AG04449 (cell line): ENCODE results near the gene GAPDHS.

Experiments used
- CTCF ChIA-PET: fragments of 350-600 bp; formaldehyde crosslinking; extraction: SDS; loops from one replicate; lab custom pipeline; 2021; ENCODE audit warnings: antibody characterized with exemption; lab: Yijun Ruan, JAX
- POLR2A ChIA-PET: fragments of 400-600, 350-600 bp; formaldehyde crosslinking; extraction: SDS; loops from one replicate; lab custom pipeline; 2020; ENCODE audit warnings: antibody characterized with exemption, inconsistent platforms; lab: Yijun Ruan, JAX
- DNase-seq: peaks from one replicate; pipeline ENCODE4 v3.0.0-alpha.2; 2010; ENCODE audit warnings: low read depth, low spot score
- H3K4me3 ChIP-seq: 2 replicates; pipeline ENCODE4 v1.5.1; 2011; ENCODE audit warnings: low read depth, mild to moderate bottlenecking, control low read depth, low read length
- TF ChIP-seq, protein P1 (sequence below): IDR thresholded peaks from one replicate; pipeline ENCODE4 v1.5.1; 2011; ENCODE audit warnings: mild to moderate bottlenecking, moderate library complexity, low read length, control low read depth, inconsistent platforms; ENCODE audit not compliant: insufficient read depth; ENCODE audit errors: missing control alignments

Gene GAPDHS

DNA sequence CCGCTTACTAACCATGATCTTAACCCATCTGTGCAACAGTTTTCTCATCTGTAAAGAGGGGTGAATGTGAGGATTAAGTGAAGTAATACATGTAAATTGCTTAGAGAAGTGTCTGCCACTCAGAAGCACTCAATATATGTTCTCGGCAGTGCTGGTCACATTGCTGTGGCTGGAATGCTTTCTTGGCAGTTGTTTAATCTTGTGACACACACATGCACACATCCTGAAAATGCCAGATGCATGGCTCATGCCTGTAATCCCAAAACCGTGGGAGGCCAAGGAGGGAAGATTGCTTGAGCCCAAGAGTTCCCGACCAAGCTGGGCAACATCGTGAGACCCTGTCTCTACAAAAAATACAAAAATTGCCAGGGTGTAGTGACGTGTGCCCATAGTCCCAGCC is 14.9 kb upstream of the GAPDHS start:
- peak; percentile 90 for DNase-seq
- no peak overlapping the region for H3K4me3 ChIP-seq
- POLR2A ChIA-PET: no interaction called here
- CTCF ChIA-PET: interaction anchor here (0.9 to 8.5 kb wide), 3 partner anchors 9 to 31 kb away, joined by 4 to 42 read pairs (median 27); no protein-coding TSS in a partner anchor
- TF ChIP-seq, protein P1, sequence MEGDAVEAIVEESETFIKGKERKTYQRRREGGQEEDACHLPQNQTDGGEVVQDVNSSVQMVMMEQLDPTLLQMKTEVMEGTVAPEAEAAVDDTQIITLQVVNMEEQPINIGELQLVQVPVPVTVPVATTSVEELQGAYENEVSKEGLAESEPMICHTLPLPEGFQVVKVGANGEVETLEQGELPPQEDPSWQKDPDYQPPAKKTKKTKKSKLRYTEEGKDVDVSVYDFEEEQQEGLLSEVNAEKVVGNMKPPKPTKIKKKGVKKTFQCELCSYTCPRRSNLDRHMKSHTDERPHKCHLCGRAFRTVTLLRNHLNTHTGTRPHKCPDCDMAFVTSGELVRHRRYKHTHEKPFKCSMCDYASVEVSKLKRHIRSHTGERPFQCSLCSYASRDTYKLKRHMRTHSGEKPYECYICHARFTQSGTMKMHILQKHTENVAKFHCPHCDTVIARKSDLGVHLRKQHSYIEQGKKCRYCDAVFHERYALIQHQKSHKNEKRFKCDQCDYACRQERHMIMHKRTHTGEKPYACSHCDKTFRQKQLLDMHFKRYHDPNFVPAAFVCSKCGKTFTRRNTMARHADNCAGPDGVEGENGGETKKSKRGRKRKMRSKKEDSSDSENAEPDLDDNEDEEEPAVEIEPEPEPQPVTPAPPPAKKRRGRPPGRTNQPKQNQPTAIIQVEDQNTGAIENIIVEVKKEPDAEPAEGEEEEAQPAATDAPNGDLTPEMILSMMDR: no peak

DNA sequence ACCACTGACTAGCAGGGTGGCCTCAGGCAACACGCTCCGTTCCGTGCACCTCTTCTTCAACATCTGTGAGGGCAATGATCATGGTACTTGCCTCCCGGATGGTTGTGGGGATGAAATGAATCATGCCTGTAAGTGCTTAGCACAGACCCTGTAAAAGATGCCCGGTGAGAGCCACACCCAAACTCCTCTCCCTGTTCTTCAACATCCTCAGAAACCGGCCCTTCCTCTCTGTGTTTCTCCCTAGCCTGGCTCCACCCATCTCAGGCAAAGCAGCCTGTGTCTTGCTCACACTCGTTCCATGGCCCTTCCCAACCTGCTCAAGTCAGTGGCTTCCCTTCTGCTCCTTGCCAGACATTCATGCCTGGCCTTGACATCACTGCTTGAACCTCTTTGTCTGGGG is 14.0 kb upstream of the GAPDHS start:
- no peak for DNase-seq
- ChIA-PET POLR2A (no interaction called here), CTCF (interaction anchor here (8.5 kb wide), 1 partner anchor 10 kb away, joined by 42 read pairs; no protein-coding TSS in a partner anchor)
- no peak overlapping the region for H3K4me3 ChIP-seq
- TF ChIP-seq, protein P1: no peak

DNA sequence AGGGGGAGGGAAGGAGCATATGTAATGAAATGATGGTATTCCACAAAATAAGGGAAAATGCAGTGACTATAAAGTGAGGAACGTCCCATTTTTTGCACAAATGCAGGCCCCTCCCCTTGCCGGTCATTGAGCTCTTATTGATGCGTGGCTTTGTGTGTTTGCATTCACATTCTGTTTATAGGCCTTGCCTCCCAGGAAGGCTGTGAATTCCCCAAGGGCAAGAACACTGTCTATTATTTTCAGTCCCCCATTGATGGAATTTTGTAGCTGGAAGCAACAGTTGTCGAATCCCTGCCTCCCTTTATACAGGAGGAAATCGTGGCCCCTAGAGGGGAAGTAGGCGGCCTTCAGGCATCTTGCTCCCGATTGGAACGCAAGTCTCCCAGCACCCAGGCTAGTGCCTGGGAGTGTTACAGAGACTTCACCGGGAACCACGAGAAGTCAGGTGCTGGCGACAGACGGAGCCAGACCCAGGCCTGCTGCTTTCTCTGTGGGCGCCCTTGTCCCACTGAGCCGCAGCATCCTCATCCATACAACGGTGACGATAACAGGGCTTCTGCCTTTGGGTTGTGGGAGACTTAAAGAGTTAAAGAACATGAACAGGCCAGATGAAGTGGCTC is 12.0 kb upstream of the GAPDHS start:
- TF ChIP-seq, protein P1: no peak
- no peak overlapping the region for H3K4me3 ChIP-seq
- ChIA-PET CTCF (interaction anchor here (1.7 to 8.5 kb wide), 2 partner anchors 12 to 27 kb away, joined by 9 to 42 read pairs; no protein-coding TSS in a partner anchor), POLR2A (interaction anchor here (0.6 kb wide), 1 partner anchor 98 kb away, joined by 3 read pairs; no protein-coding TSS in a partner anchor)
- no peak for DNase-seq

DNA sequence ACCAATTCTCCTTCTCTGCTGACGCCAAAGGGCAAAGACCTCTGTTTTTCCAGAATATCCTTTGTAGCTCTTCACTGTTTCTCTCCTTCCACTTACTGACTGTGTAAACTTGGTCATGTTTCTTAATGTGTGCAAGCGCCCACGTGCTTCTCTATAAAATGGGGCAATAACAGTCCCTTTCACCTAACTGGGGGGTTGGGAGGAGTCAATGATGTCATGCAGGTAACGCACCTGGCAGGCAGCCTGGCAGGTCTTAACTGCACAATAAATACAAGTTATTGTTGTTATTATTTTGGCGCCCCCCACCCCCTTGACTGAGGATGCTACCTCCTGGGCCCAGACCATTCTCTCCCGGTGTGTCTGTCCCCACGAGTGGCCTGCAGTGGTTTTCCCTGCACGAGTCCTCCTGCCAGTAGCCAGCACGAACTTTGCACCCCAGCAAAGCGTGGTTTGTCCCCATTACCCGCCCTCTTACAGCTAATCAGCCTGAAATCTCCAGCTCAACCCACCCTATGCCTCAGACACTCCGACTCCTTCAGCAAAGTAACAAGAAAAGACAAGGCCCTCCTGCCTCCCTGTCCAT is 10.4 kb upstream of the GAPDHS start:
- DNase-seq: no peak
- CTCF ChIA-PET: interaction anchor here (8.5 kb wide), 1 partner anchor 14 kb away, joined by 42 read pairs; no protein-coding TSS in a partner anchor
- TF ChIP-seq, protein P1: no peak
- POLR2A ChIA-PET: no interaction called here
- H3K4me3 ChIP-seq: no peak overlapping the region

DNA sequence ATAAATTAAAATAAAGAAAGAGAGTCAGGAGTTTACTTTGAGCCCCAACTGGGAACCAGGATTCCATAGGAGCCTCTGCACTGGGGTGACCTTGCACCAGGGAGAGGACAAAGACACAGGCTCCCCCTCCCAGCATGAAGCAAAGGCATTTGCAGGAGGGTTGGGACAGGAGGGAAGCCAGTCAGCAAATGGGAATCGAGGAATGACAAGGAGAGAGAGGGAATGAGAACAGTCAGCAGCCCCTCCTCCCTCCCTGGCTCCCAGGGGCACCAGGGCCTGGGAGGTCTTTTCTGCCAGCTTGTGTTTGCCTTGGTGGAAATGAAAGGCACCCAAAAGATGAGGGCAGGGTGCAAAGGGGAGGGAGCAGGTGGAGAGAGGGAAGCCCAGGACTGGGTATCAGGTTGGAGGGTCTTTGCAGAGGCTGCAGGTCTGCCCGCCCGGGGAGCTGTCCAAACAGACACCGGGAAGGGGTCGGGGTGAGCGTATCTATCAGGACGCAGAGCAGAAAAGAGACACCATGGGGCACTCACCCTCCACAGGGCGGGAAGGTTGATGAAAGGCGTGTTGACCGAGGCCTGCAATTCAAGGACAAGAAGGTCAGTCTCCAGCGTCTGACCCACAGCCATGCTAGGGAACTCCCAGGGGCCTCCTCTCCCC is 8.9 kb upstream of the GAPDHS start:
- no peak for DNase-seq
- ChIA-PET POLR2A (no interaction called here), CTCF (interaction anchor here (1.4 to 8.5 kb wide), 2 partner anchors 15 to 20 kb away, joined by 3 to 42 read pairs; no protein-coding TSS in a partner anchor)
- TF ChIP-seq, protein P1: no peak
- no peak overlapping the region for H3K4me3 ChIP-seq

DNA sequence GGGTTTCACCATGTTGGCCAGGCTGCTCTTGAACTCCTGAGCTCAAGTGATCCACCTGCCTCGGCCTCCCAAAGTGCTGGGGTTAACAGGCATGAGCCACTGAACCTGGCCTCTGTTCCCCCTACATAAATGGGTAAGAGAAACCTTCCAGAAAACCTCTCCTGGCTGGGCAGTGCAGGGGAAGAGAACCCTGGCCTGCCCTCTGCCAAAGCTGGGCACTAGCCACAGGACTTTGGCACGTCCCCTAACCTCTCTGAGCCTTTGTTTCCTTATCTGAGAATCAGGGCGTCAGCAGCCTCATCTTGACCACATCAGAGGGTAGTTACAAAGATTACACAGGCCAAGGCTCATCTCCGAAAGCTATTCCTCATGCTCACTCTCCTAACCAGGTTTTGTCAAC is 7.4 kb upstream of the GAPDHS start:
- H3K4me3 ChIP-seq: no peak overlapping the region
- TF ChIP-seq, protein P1: no peak
- no peak for DNase-seq
- ChIA-PET CTCF (interaction anchor here (1.0 to 1.8 kb wide), 4 partner anchors 9 to 23 kb away, joined by 4 to 8 read pairs (median 6); no protein-coding TSS in a partner anchor), POLR2A (no interaction called here)
